Activated T-cell treated with anti-CD3 and anti-CD28 coated beads for 48 hours (primary cell): ENCODE measurements around the gene C17orf114.

ENCODE experiments used
- DNase-seq: peaks from one replicate; pipeline ENCODE4 v3.0.0-alpha.2; 2020; ENCODE audit warnings: low read depth

Gene C17orf114

DNA sequence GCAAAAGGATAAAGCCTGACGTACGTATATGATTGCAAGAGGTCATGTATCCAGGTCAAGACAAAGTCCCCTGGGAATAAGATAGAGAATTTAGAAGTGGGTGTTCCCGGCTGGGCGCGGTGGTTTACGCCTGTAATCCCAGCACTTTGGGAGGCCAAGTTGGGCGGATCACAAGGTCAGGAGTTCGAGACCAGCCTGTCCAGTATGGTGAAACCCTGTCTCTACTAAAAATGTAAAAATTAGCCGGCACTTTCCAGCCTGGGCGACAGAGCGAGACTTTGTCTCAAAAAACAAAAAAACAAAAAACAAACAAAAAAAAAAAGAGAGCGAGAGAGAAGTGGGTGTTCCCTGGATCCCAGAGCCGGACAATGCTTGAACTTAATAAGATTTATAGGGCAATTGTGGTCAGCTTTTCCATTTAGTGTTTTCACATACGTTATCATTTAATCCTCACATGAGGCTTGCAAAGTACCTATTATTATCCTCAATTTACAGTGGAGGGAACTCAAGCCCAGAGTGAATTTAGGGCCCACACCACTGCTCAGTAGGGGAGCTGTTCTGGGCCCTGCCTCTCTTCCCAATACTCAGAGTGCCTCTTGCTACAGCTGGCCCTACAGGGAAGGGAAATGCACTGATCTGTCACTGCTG is 13.8 kb downstream of the C17orf114 start:
- no peak for DNase-seq

DNA sequence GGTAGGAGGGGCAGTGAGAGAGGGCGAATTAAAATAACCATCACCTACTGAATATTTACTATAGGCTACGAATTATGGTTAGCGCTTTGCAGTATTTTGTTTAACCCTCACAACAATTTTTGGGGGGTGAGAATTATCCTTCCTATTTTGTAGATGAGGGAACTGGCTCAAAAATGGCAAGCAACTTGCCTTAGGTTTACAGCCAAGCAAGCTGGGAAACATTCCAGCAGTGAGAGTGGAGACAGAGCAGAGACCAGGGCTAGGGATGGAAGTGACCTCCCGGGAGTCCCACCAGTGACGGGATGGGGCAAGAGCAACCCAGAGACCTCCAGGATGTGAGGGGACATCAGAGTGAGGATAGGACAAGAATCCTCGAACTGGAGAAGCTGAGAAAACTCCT is 15.6 kb downstream of the C17orf114 start:
- DNase-seq: no peak

GRCh38 chr17:4786106-4786511 is 16.0 kb downstream of the C17orf114 start, which contains the start of gene VMO1:
VMO1 (minus strand) TSS chr17:4786364; CDS start chr17:4786352, 12 bp downstream.
- DNase-seq: no peak

- DNase-seq: no peak
Observed at GRCh38 chr17:4785311-4786105, 16.6 kb downstream of the C17orf114 start.

DNA sequence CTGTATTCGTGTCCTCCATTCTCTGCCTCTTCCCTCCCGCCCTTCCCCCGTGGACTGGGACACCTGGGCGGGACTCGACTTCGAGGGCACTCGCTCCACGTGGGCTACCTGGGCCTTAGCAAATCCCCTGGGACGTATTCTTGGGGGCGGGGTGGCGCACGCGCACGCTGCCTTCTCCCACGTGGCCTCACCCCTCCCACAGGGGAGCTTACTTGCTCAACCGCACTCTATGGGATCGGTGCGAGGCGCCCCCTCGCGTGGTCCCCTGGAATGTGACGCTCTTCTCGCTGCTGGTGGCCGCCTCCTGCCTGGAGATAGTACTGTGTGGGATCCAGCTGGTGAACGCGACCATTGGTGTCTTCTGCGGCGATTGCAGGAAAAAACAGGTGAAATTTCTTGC is 19.5 kb downstream of the C17orf114 start:
- no peak for DNase-seq

DNA sequence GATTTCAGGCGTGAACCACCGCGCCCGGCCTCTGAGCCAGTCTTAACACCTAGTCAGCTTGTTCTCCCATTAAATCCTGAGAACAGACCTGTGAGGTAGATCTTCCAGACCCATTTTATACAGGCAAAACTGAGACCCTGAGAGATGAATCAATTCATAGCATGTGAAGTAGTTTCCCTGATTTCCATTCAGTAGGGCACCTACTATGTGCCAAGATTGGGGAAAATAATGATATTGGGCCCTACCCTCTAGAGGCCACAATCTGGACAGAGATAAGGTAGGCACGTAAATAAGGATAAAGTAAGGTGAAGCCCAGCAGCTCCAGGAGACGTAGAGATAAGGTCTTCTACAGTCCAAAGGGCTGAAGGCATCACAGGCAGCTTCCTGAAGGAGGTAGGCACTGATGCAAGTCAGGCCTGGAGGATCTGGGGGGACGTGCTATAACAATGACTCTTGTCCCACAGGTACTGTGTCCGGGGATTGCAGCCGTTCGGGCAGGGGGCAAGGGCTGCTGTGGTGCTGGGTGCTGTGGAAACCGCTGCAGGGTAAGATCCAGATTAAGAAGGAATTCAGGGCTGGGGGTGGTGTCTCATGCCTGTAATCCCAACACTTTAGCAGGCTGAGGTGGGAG is 21.7 kb downstream of the C17orf114 start:
- DNase-seq: no peak

DNA sequence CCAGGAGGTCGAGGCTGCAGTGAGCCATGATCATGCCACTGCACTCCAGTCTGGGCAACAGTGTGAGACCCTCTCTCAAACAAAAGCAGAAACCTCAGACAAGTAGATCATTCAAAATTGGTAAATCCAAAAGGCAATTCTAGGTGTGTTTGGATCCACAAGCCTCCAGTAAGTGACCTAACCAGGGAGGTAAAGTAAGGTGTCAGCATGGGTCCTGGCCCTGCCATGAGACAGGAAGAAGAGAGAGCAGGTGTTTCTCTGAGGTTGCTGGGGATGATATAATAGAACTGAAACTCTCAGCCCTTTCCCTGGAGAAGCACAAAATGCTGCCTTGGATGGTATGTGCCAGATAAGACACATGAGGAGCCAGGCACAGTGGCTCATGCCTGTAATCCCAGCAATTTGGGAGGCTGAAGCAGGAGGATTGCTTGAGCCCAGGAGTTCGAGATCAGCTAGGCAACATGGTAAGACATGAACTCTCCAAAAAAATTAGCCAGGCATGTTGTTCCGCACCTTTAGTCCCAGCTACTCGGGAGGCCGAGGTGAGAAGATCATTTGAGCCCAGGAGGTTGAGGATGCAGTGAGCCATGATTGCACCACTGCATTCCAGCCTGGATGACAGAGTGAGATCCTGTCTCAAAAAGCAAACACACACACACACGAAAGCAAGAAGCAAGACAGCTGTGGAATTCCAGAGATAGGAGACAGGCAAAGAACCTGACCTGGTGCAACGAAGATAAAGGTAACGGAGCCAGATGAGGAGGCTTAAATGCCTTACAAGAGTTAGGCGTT is 24.0 kb downstream of the C17orf114 start:
- no peak for DNase-seq

GRCh38 chr17:4772235-4772613 is 29.9 kb downstream of the C17orf114 start:
- DNase-seq: no peak

DNA sequence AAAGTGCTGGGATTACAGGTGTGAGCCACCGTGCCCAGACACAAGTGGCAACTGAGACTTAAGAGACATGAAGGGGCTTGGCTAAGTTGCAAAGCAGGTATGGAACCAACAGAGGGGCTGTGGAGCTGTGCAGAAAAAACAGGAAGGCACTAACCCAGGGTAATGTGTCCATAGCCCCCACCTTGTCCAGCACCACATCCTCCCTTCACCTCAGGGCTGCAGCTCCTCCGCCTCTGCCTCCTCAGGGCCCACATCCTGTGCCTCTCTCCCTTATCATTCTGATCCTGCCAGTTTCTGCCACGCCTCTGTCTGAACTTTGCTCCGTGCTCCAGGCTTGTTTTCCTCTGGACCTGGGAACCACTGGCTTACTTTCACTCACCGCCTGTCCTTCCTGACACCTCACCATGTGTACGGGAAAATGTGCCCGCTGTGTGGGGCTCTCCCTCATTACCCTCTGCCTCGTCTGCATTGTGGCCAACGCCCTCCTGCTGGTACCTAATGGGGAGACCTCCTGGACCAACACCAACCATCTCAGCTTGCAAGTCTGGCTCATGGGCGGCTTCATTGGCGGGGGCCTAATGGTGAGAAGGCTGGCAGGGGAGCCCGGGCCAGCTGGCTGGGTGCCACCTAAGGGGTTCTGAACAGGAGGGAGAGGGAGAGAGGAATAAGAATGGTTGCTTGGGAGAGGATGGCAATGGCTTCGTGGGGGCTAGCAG is 30.5 kb downstream of the C17orf114 start, which contains the start of gene TM4SF5:
TM4SF5 (plus strand) TSS at position 368 of the 716 bp plus-strand sequence; CDS start at position 405, 37 bp downstream.
- no peak for DNase-seq

- DNase-seq: no peak
Observed at GRCh38 chr17:4769628-4770027, 32.5 kb downstream of the C17orf114 start.

DNA sequence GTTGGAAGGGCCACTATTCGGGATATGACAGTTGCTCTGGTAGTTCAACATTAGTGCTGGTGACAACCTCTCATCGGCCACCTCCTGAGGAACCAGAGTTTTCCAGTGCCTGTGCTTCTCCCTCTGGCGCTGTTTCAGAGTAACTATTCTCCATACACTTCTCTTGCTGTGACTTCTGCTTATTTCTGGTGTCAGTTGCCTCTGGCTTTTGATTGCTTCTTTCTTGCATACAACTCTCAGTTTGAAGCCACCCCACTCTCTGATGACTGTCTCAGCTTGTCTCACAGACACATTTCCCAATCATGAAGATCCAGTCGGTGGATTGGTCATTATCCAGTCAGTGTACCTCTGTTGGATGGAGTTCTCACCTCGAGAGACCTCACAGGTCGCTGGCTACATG is 33.8 kb downstream of the C17orf114 start:
- DNase-seq: no peak

DNA sequence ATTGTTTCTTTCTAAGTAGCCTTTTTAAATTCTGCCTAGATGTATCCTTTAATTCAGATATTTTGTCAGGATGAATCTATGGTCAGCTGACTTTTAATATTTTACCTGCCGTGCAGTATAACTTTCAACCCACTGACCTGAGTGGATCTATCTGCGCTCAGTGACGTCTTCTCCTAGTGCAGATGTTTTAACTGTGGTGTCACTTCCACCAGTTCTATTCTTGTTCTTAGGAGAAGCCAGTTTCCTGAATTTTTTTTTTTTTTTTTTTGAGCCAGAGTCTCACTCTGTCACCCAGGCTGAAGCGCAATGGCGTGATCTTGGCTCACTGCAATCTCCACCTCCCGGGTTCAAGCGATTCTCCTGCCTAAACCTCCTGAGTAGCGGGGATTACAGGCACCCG is 35.4 kb downstream of the C17orf114 start:
- no peak for DNase-seq

- no peak for DNase-seq
Observed at GRCh38 chr17:4766201-4766600, 35.9 kb downstream of the C17orf114 start.

- DNase-seq: no peak
Observed at GRCh38 chr17:4764595-4764994, 37.5 kb downstream of the C17orf114 start.

- no peak for DNase-seq
Observed at GRCh38 chr17:4759776-4760236, 42.3 kb downstream of the C17orf114 start.

GRCh38 chr17:4753392-4753791 is 48.7 kb downstream of the C17orf114 start:
- DNase-seq: no peak

GRCh38 chr17:4751932-4752331 is 50.2 kb downstream of the C17orf114 start:
- DNase-seq: no peak
